Aorta (tissue), 5 donors: ENCODE results near the gene CBFA2T2. TPM values are rescaled to one million over a fixed set of nuclear protein-coding genes. Genes with fewer than 3 reads are reported as not detected.

ENCODE experiments used
- ATAC-seq: fragments of 200-7000 bp; cut with Tn5 transposase; one replicate; pipeline ENCODE4 v1.9.1; 2022; ENCODE audit warnings: moderate library complexity; ENCODE audit not compliant: low FRiP score
- DNase-seq, 2 donors: peaks; one replicate each; pipeline ENCODE4 v3.0.0-alpha.2; 2020
- H3K27ac ChIP-seq, 2 donors: one replicate each; pipeline ENCODE4 v1.5.1; 2013; ENCODE audit warnings: low read length in 2 of 2, mild to moderate bottlenecking in 2 of 2, moderate library complexity in 2 of 2, control low read depth in 1 of 2, inconsistent platforms in 1 of 2, low read depth in 1 of 2
- H3K27me3 ChIP-seq, 2 donors: one replicate each; pipeline ENCODE4 v1.6.1; 2013; ENCODE audit warnings: control low read depth in 1 of 2, low read length in 1 of 2, mild to moderate bottlenecking in 1 of 2, moderate library complexity in 1 of 2; ENCODE audit not compliant: insufficient read depth in 2 of 2, control insufficient read depth in 1 of 2
- H3K36me3 ChIP-seq, 2 donors: one replicate each; pipeline ENCODE4 v1.6.1; 2013; ENCODE audit warnings: control low read depth in 1 of 2, low read length in 1 of 2, mild to moderate bottlenecking in 1 of 2; ENCODE audit not compliant: insufficient read depth in 2 of 2, control insufficient read depth in 1 of 2
- H3K4me1 ChIP-seq, 2 donors: one replicate each; pipeline ENCODE4 v1.6.1; 2013; ENCODE audit warnings: low read length in 2 of 2, control low read depth in 1 of 2, mild to moderate bottlenecking in 1 of 2, moderate library complexity in 1 of 2; ENCODE audit not compliant: insufficient read depth in 2 of 2, control insufficient read depth in 1 of 2
- H3K4me3 ChIP-seq, 2 donors: one replicate each; pipeline ENCODE4 v1.5.1; 2013; ENCODE audit warnings: low read length in 2 of 2, control low read depth in 1 of 2, mild to moderate bottlenecking in 1 of 2
- H3K9me3 ChIP-seq: one replicate; pipeline ENCODE4 v1.6.1; 2013; ENCODE audit warnings: mild to moderate bottlenecking, low read length; ENCODE audit not compliant: control insufficient read depth
- WGBS, 2 donors: extraction: QIAGEN DNeasy Blood & Tissue Kit; methylation state at CpG; one replicate each; pipeline ENCODE4 v1.1.7; 2013; 5-methylcytosine and 5-hydroxymethylcytosine counted together
- intact Hi-C, 2 donors: fragments of 100-400 bp; cut with DNase I; formaldehyde crosslinking; loops; one replicate each; pipeline versions ENCODE4 v1.14.2 to v1.15.0; 2022
- polyA plus RNA-seq, 2 donors: library from polyadenylated mRNA; stranded (reverse); fragments of 200-250 nt; gene quantifications; one replicate each; pipeline ENCODE4 v1.2.3, GENCODE V29; 2013
- total RNA-seq, 2 donors: library from RNA; stranded (reverse); fragmentation: NEBNext Ultra II Directional; extraction: Animal tissue kit (Norgen Biotek cat#: 25700); gene quantifications; one replicate each; pipeline ENCODE4 v1.2.1, GENCODE V29; 2021
- donor health status: healthy with polysubstance abuse.
- donor health status: Bipolar disorder and iron deficiency.
- donor health status: DM: no; HTN: no; CAD: no.
- donor health status: DM: no; HTN: no; CAD: no.
- donor health status: DM: yes; HTN: yes; CAD: no.

CBFA2T2 gene
- total and polyA plus RNA-seq, 4 donors: 2.1 to 20.2 (median 11.9) TPM

- WGBS, 2 donors: 73 to 80% methylated on average over 8 of the region's 8 CpGs
- H3K9me3 ChIP-seq: no peaks in the 10 kb centered on the region
- no peak overlapping the region for H3K4me3 ChIP-seq
- H3K36me3 ChIP-seq: no peaks in the 10 kb centered on the region
- H3K27me3 ChIP-seq: no peaks in the 10 kb centered on the region
- no peak overlapping the region for H3K27ac ChIP-seq
- intact Hi-C loops: no loop called here
- DNase-seq (no peak), ATAC-seq (no peak)
- no peaks in the 10 kb centered on the region for H3K4me1 ChIP-seq
These were observed 181.8 kb downstream of the CBFA2T2 start for GRCh38 chr20:33671573-33672288.

GRCh38 chr20:33672426-33673113 lies 182.7 kb downstream of the CBFA2T2 start:
- H3K4me3 ChIP-seq: no peak overlapping the region
- H3K9me3 ChIP-seq: no peaks in the 10 kb centered on the region
- WGBS, 2 donors: 71 to 75% methylated on average over 17 of the region's 17 CpGs
- intact Hi-C loops: no loop called here
- DNase-seq (no peak), ATAC-seq (no peak)
- no peaks in the 10 kb centered on the region for H3K36me3 ChIP-seq
- no peak overlapping the region for H3K27ac ChIP-seq
- no peaks in the 10 kb centered on the region for H3K4me1 ChIP-seq
- H3K27me3 ChIP-seq: no peaks in the 10 kb centered on the region

GRCh38 chr20:33673114-33673409 lies 183.2 kb downstream of the CBFA2T2 start:
- Histone ChIP-seq H3K4me1 (no peaks in the 10 kb centered on the region), H3K9me3 (no peaks in the 10 kb centered on the region), H3K27me3 (no peaks in the 10 kb centered on the region), H3K4me3 (no peak overlapping the region), H3K27ac (no peak overlapping the region), H3K36me3 (no peaks in the 10 kb centered on the region)
- intact Hi-C loops: no loop called here
- 80 to 84% methylated on average over 4 of the region's 4 CpGs for WGBS, 2 donors
- DNase-seq: peak in 1 of 2 donors; percentile 47
- ATAC-seq: no peak

GRCh38 chr20:33673410-33674293 lies 183.8 kb downstream of the CBFA2T2 start:
- ATAC-seq (no peak), DNase-seq (peak in 1 of 2 donors; percentile 50)
- H3K36me3 ChIP-seq: no peaks in the 10 kb centered on the region
- peak overlapping the region in 1 of 2 donors; percentile 29 for H3K27ac ChIP-seq
- 20 to 22% methylated on average over 25 to 29 of the region's 29 CpGs for WGBS, 2 donors
- no peaks in the 10 kb centered on the region for H3K9me3 ChIP-seq
- peak overlapping the region; percentile 54 to 65 for H3K4me3 ChIP-seq
- no peaks in the 10 kb centered on the region for H3K27me3 ChIP-seq
- intact Hi-C loops: no loop called here
- no peaks in the 10 kb centered on the region for H3K4me1 ChIP-seq

GRCh38 chr20:33674294-33675135 lies 184.6 kb downstream of the CBFA2T2 start, which contains the start of gene NECAB3:
Gene NECAB3 (minus strand): TSS chr20:33674428. CDS start chr20:33674352, 76 bp downstream.
- H3K36me3 ChIP-seq: no peaks in the 10 kb centered on the region
- ATAC-seq (peak; percentile 83), DNase-seq (peak; percentile 87 to 94)
- H3K27me3 ChIP-seq: no peaks in the 10 kb centered on the region
- peak within 1 kb of the TSS; percentile 64 to 90 for H3K27ac ChIP-seq
- peak within 1 kb of the TSS; percentile 54 to 65 for H3K4me3 ChIP-seq
- intact Hi-C loops: no loop called here
- H3K4me1 ChIP-seq: no peaks in the 10 kb centered on the region
- no peaks in the 10 kb centered on the region for H3K9me3 ChIP-seq
- 0 to 1% methylated on average over 25 to 73 of the region's 73 CpGs for WGBS, 2 donors

GRCh38 chr20:33675136-33675959 lies 185.5 kb downstream of the CBFA2T2 start:
- intact Hi-C loops: no loop called here
- 4 to 6% methylated on average over 16 of the region's 16 CpGs for WGBS, 2 donors

GRCh38 chr20:33676121-33676520 lies 186.2 kb downstream of the CBFA2T2 start:
- DNase-seq: no peak
- intact Hi-C loops: no loop called here
- Histone ChIP-seq H3K27ac (peak overlapping the region; percentile 34 to 90), H3K4me1 (no peaks in the 10 kb centered on the region), H3K9me3 (no peaks in the 10 kb centered on the region), H3K27me3 (no peaks in the 10 kb centered on the region), H3K4me3 (no peak overlapping the region), H3K36me3 (no peaks in the 10 kb centered on the region)
- no peak for ATAC-seq
- 89 to 90% methylated on average over 11 of the region's 11 CpGs for WGBS, 2 donors

More at GRCh38 chr20:33675136-33675959, 185.5 kb downstream of the CBFA2T2 start:
- peak overlapping the region; percentile 64 to 90 for H3K27ac ChIP-seq
- H3K36me3 ChIP-seq: no peaks in the 10 kb centered on the region
- no peak overlapping the region for H3K4me3 ChIP-seq
- peak; percentile 64 for ATAC-seq
- no peaks in the 10 kb centered on the region for H3K27me3 ChIP-seq
- H3K4me1 ChIP-seq: no peaks in the 10 kb centered on the region
- H3K9me3 ChIP-seq: no peaks in the 10 kb centered on the region
- DNase-seq: no peak
